PC-9 (cell line): ENCODE results near the gene TGFBR1. TPM values are rescaled to one million over a fixed set of nuclear protein-coding genes. Genes with fewer than 3 reads are reported as not detected.

ENCODE experiments used
- BruUV-seq: library from RNA; stranded (reverse); fragments of 400-500 nt; replicated peaks from 2 replicates; lab custom pipeline; 2021; lab: Mats Ljungman, UMichigan
- CTCF ChIA-PET: fragments of 300-600 bp; sonication (Branson Sonifier 250); formaldehyde crosslinking; loops from one replicate; lab custom pipeline; 2022; ENCODE audit warnings: antibody characterized with exemption; lab: Charles Lee
- POLR2A ChIA-PET: fragments of 300-600 bp; sonication (Branson Sonifier 250); formaldehyde crosslinking; loops from one replicate; lab custom pipeline; 2022; ENCODE audit warnings: antibody characterized with exemption; ENCODE audit not compliant: unreplicated experiment; lab: Charles Lee
- DNase-seq, 2 experiments: peaks; one replicate each; pipeline versions ENCODE4 v3.0.0 to v3.0.0-alpha.2; 2015 to 2022; ENCODE audit warnings: mixed read lengths in 1 of 2
- H2AFZ ChIP-seq: fragments of 200-600 bp; sonication (generic); 2 replicates; pipeline ENCODE4 v1.8.1; 2017; ENCODE audit warnings: antibody characterized with exemption
- H3F3A ChIP-seq: fragments of 200-600 bp; sonication (generic); 2 replicates; pipeline ENCODE4 v1.8.1; 2017; ENCODE audit warnings: antibody characterized with exemption, mild to moderate bottlenecking, low read depth; ENCODE audit not compliant: insufficient read depth
- H3K27ac ChIP-seq: fragments of 200-600 bp; sonication (generic); 2 replicates; pipeline ENCODE4 v1.6.1; 2016; ENCODE audit warnings: mixed run types
- H3K27me3 ChIP-seq: fragments of 200-600 bp; sonication (generic); 2 replicates; pipeline ENCODE4 v1.6.1; 2016; ENCODE audit warnings: low read depth, mixed run types; ENCODE audit not compliant: insufficient read depth
- H3K36me3 ChIP-seq: fragments of 200-600 bp; sonication (generic); 2 replicates; pipeline ENCODE4 v1.6.1; 2016; ENCODE audit warnings: low read depth, mixed run types
- H3K4me1 ChIP-seq: fragments of 200-600 bp; sonication (generic); replicated peaks from 2 replicates; pipeline ENCODE4 v1.6.1; 2016; ENCODE audit warnings: mixed run types; ENCODE audit not compliant: insufficient read depth
- H3K4me2 ChIP-seq: fragments of 200-600 bp; sonication (generic); 2 replicates; pipeline ENCODE4 v1.6.1; 2017; ENCODE audit warnings: mixed run types
- H3K4me3 ChIP-seq: fragments of 200-600 bp; sonication (generic); 2 replicates; pipeline ENCODE4 v1.6.1; 2016; ENCODE audit warnings: mixed run types
- H3K79me2 ChIP-seq: fragments of 200-600 bp; sonication (generic); 2 replicates; pipeline ENCODE4 v1.6.1; 2017; ENCODE audit warnings: low read depth, mixed run types
- H3K9me2 ChIP-seq: fragments of 200-600 bp; sonication (generic); 2 replicates; pipeline ENCODE4 v1.8.1; 2017; ENCODE audit warnings: mild to moderate bottlenecking; ENCODE audit not compliant: insufficient read depth
- H3K9me3 ChIP-seq: fragments of 200-600 bp; sonication (generic); 2 replicates; pipeline ENCODE4 v1.8.1; 2016; ENCODE audit warnings: low read depth; ENCODE audit not compliant: insufficient read depth
- H4K20me1 ChIP-seq: fragments of 200-600 bp; sonication (generic); 2 replicates; pipeline ENCODE4 v1.8.1; 2017; ENCODE audit not compliant: insufficient read depth
- CTCF ChIP-seq: fragments of 200-600 bp; sonication (generic); conservative IDR thresholded peaks from 2 replicates; pipeline ENCODE4 v1.6.1; 2017; ENCODE audit warnings: mixed run types, antibody characterized with exemption, mild to moderate bottlenecking, moderate library complexity
- EZH2 ChIP-seq: fragments of 200-600 bp; sonication (generic); IDR thresholded peaks from 2 replicates; pipeline ENCODE4 v1.8.0; 2017; ENCODE audit warnings: antibody characterized with exemption, low read depth
- intact Hi-C: fragments of 100-400 bp; cut with micrococcal nuclease; formaldehyde crosslinking; loops from one replicate; pipeline ENCODE4 v1.10.0; 2022; ENCODE audit not compliant: unreplicated experiment
- total RNA-seq: library from RNA; stranded (reverse); gene quantifications from 2 replicates; pipeline ENCODE4 v1.2.3, GENCODE V29; 2021

Gene TGFBR1
- total RNA-seq, 1 experiment from 2014 or later = 18.3 TPM

- intact Hi-C loops = no loop called here
- ChIA-PET POLR2A (no interaction called here), CTCF (no interaction called here)
- no TSS peak for BruUV-seq
- DNase-seq = no peak
- no peak overlapping the region for H3K4me3 ChIP-seq
- no peaks in the 10 kb centered on the region; the same call in 1 of the 2 replicates for H3K9me2 ChIP-seq
- no peak overlapping the region for H3K4me2 ChIP-seq
- no peaks in the 10 kb centered on the region for H4K20me1 ChIP-seq
- H3K27me3 ChIP-seq = no peaks in the 10 kb centered on the region
- no peaks in the 10 kb centered on the region for H3K9me3 ChIP-seq
- no peaks in the 10 kb centered on the region for H3K79me2 ChIP-seq
- H2AFZ ChIP-seq = no peak overlapping the region
- no peak overlapping the region for H3K27ac ChIP-seq
- H3K4me1 ChIP-seq = peaks cover 3% of the 10 kb centered on the region; the same call in 1 of the 2 replicates
- no peaks in the 10 kb centered on the region for H3K36me3 ChIP-seq
- TF ChIP-seq EZH2 = no peak
- H3F3A ChIP-seq = no peaks in the 10 kb centered on the region
Measured at GRCh38 chr9:99063522-99063921, 41.4 kb upstream of the TGFBR1 start.

GRCh38 chr9:99066571-99066970, 38.3 kb upstream of the TGFBR1 start:
- Histone ChIP-seq H3K4me2 (no peak overlapping the region), H3K36me3 (no peaks in the 10 kb centered on the region), H3F3A (no peaks in the 10 kb centered on the region), H2AFZ (no peak overlapping the region), H3K27ac (no peak overlapping the region), H3K9me3 (no peaks in the 10 kb centered on the region), H3K4me3 (no peak overlapping the region), H3K4me1 (no peaks in the 10 kb centered on the region), H4K20me1 (no peaks in the 10 kb centered on the region), H3K27me3 (no peaks in the 10 kb centered on the region), H3K79me2 (no peaks in the 10 kb centered on the region), H3K9me2 (no peaks in the 10 kb centered on the region)
- TF ChIP-seq CTCF (no peak), EZH2 (no peak)
- intact Hi-C loops = no loop called here
- CTCF ChIA-PET = no interaction called here
- DNase-seq = no peak
- POLR2A ChIA-PET = no interaction called here
- no TSS peak for BruUV-seq

- Histone ChIP-seq H3K36me3 (no peaks in the 10 kb centered on the region), H3K79me2 (no peaks in the 10 kb centered on the region), H3F3A (no peaks in the 10 kb centered on the region), H3K4me1 (no peaks in the 10 kb centered on the region), H3K9me3 (no peaks in the 10 kb centered on the region), H3K4me2 (no peak overlapping the region), H3K27ac (no peak overlapping the region), H3K9me2 (no peaks in the 10 kb centered on the region), H2AFZ (no peak overlapping the region), H3K27me3 (no peaks in the 10 kb centered on the region), H3K4me3 (no peak overlapping the region), H4K20me1 (no peaks in the 10 kb centered on the region)
- TF ChIP-seq EZH2 = no peak
- no peak for TF ChIP-seq CTCF
- POLR2A ChIA-PET = no interaction called here
- CTCF ChIA-PET = no interaction called here
- intact Hi-C loops = no loop called here
- no TSS peak for BruUV-seq
- DNase-seq = no peak
Measured at GRCh38 chr9:99069075-99069474, 35.8 kb upstream of the TGFBR1 start.

- Histone ChIP-seq H3K4me3 (no peak overlapping the region), H3F3A (no peaks in the 10 kb centered on the region), H3K79me2 (no peaks in the 10 kb centered on the region), H3K4me1 (no peaks in the 10 kb centered on the region), H3K36me3 (no peaks in the 10 kb centered on the region), H3K9me3 (no peaks in the 10 kb centered on the region), H3K27me3 (no peaks in the 10 kb centered on the region), H3K4me2 (no peak overlapping the region), H4K20me1 (no peaks in the 10 kb centered on the region), H3K27ac (no peak overlapping the region), H2AFZ (no peak overlapping the region), H3K9me2 (no peaks in the 10 kb centered on the region)
- no peak for DNase-seq
- intact Hi-C loops = no loop called here
- ChIA-PET CTCF (no interaction called here), POLR2A (no interaction called here)
- TF ChIP-seq EZH2 = no peak
- TF ChIP-seq CTCF = no peak
- no TSS peak for BruUV-seq
Measured at GRCh38 chr9:99069546-99069945, 35.4 kb upstream of the TGFBR1 start.
